Urinary bladder (tissue), 4 donors: ENCODE results near the gene GALNT10. TPM values are rescaled to one million over a fixed set of nuclear protein-coding genes. Genes with fewer than 3 reads are reported as not detected.
A peak's percentile ranks its signal among the peaks of the same experiment; 100 is the strongest.

Source experiments
- DNase-seq: peaks from one replicate; pipeline ENCODE4 v3.0.0-alpha.2; 2015; ENCODE audit errors: extremely low spot score
- H3K27ac ChIP-seq: one replicate; pipeline ENCODE4 v1.5.1; 2013; ENCODE audit warnings: low read depth, mild to moderate bottlenecking, moderate library complexity
- H3K36me3 ChIP-seq: one replicate; pipeline ENCODE4 v1.6.1; 2013; ENCODE audit warnings: mild to moderate bottlenecking, moderate library complexity; ENCODE audit not compliant: insufficient read depth
- H3K4me1 ChIP-seq: one replicate; pipeline ENCODE4 v1.6.1; 2013; ENCODE audit warnings: mild to moderate bottlenecking, moderate library complexity; ENCODE audit not compliant: insufficient read depth
- H3K4me3 ChIP-seq: one replicate; pipeline ENCODE4 v1.5.1; 2013; ENCODE audit warnings: low read depth, low read length
- WGBS: extraction: QIAGEN DNeasy Blood & Tissue Kit; methylation state at CpG from one replicate; pipeline ENCODE4 v1.1.7; 2013; 5-methylcytosine and 5-hydroxymethylcytosine counted together
- polyA plus RNA-seq: library from polyadenylated mRNA; stranded (reverse); fragments of 200-250 nt; gene quantifications from one replicate; pipeline ENCODE4 v1.2.3, GENCODE V29; 2013
- total RNA-seq: library from RNA; depleted of rRNA; stranded (reverse); fragments of >200 nt; gene quantifications from one replicate; pipeline ENCODE4 v1.2.3, GENCODE V29; 2014
- donor health status: healthy with polysubstance abuse.
- donor health status: healthy.

GALNT10 gene
- total and polyA plus RNA-seq, 2 donors = 15.7 to 19.4 TPM

- 79% methylated on average over 2 of the region's 2 CpGs for WGBS
- DNase-seq = no peak
- no peaks in the 10 kb centered on the region for H3K4me1 ChIP-seq
- H3K27ac ChIP-seq = no peak overlapping the region
- H3K4me3 ChIP-seq = no peak overlapping the region
- no peaks in the 10 kb centered on the region for H3K36me3 ChIP-seq
Observed at GRCh38 chr5:154422298-154422697, 231.8 kb downstream of the GALNT10 start.

- no peak for DNase-seq
- H3K4me1 ChIP-seq = no peaks in the 10 kb centered on the region
- no peaks in the 10 kb centered on the region for H3K36me3 ChIP-seq
- H3K27ac ChIP-seq = no peak overlapping the region
- H3K4me3 ChIP-seq = no peak overlapping the region
- WGBS = 98% methylated on average over 3 of the region's 3 CpGs
Observed at GRCh38 chr5:154428208-154428607, 237.7 kb downstream of the GALNT10 start.

GRCh38 chr5:154429341-154429740, 238.8 kb downstream of the GALNT10 start:
- Histone ChIP-seq H3K27ac (no peak overlapping the region), H3K4me1 (no peaks in the 10 kb centered on the region), H3K36me3 (peaks cover 2% of the 10 kb centered on the region), H3K4me3 (no peak overlapping the region)
- no peak for DNase-seq
- WGBS = 98% methylated on average over 1 of the region's 1 CpG

- no peak for DNase-seq
- no peaks in the 10 kb centered on the region for H3K4me1 ChIP-seq
- 81% methylated on average over 4 of the region's 4 CpGs for WGBS
- H3K36me3 ChIP-seq = peaks cover 2% of the 10 kb centered on the region
- H3K4me3 ChIP-seq = no peak overlapping the region
- no peak overlapping the region for H3K27ac ChIP-seq
Observed at GRCh38 chr5:154430466-154430865, 239.9 kb downstream of the GALNT10 start.

- WGBS = 85% methylated on average over 4 of the region's 4 CpGs
- Histone ChIP-seq H3K36me3 (peaks cover 2% of the 10 kb centered on the region), H3K4me3 (no peak overlapping the region), H3K27ac (no peak overlapping the region), H3K4me1 (no peaks in the 10 kb centered on the region)
- no peak for DNase-seq
Observed at GRCh38 chr5:154430961-154431630, 240.6 kb downstream of the GALNT10 start.

GRCh38 chr5:154435226-154435625, 244.7 kb downstream of the GALNT10 start:
- H3K36me3 ChIP-seq = peaks cover 6% of the 10 kb centered on the region
- H3K4me3 ChIP-seq = no peak overlapping the region
- H3K27ac ChIP-seq = no peak overlapping the region
- no peak for DNase-seq
- 95% methylated on average over 3 of the region's 3 CpGs for WGBS
- H3K4me1 ChIP-seq = no peaks in the 10 kb centered on the region

- H3K36me3 ChIP-seq = peaks cover 6% of the 10 kb centered on the region
- DNase-seq = no peak
Observed at GRCh38 chr5:154437281-154437965, 246.9 kb downstream of the GALNT10 start.

GRCh38 chr5:154440540-154440939, 250.0 kb downstream of the GALNT10 start:
- no peak for DNase-seq
- Histone ChIP-seq H3K27ac (no peak overlapping the region), H3K36me3 (peaks cover 4% of the 10 kb centered on the region), H3K4me1 (no peaks in the 10 kb centered on the region), H3K4me3 (no peak overlapping the region)
- 91% methylated on average over 5 of the region's 5 CpGs for WGBS

More at GRCh38 chr5:154437281-154437965, 246.9 kb downstream of the GALNT10 start:
- Histone ChIP-seq H3K4me1 (no peaks in the 10 kb centered on the region), H3K4me3 (no peak overlapping the region), H3K27ac (no peak overlapping the region)
- WGBS = 93% methylated on average over 5 of the region's 5 CpGs

- peaks cover under 1% of the 10 kb centered on the region for H3K36me3 ChIP-seq
- DNase-seq = no peak
- H3K27ac ChIP-seq = no peak overlapping the region
- no peaks in the 10 kb centered on the region for H3K4me1 ChIP-seq
- H3K4me3 ChIP-seq = no peak overlapping the region
- 89% methylated on average over 1 of the region's 1 CpG for WGBS
Observed at GRCh38 chr5:154442801-154443200, 252.3 kb downstream of the GALNT10 start.

GRCh38 chr5:154444556-154445421, 254.3 kb downstream of the GALNT10 start:
- H3K36me3 ChIP-seq = no peaks in the 10 kb centered on the region
- DNase-seq = no peak

GRCh38 chr5:154445422-154446194, 255.1 kb downstream of the GALNT10 start, which contains the start of gene SAP30L:
Gene SAP30L, plus strand, starts transcription at chr5:154445997. Its CDS starts 608 bp downstream, at chr5:154446605.
- WGBS = under 1% methylated on average over 70 of the region's 70 CpGs
- DNase-seq = peak; percentile 86
- H3K4me3 ChIP-seq = peak within 1 kb of the TSS; percentile 99
- no peaks in the 10 kb centered on the region for H3K4me1 ChIP-seq
- H3K36me3 ChIP-seq = no peaks in the 10 kb centered on the region
- peak within 1 kb of the TSS; percentile 81 for H3K27ac ChIP-seq

More at GRCh38 chr5:154444556-154445421, 254.3 kb downstream of the GALNT10 start:
- Histone ChIP-seq H3K4me3 (peak overlapping the region; percentile 99), H3K4me1 (no peaks in the 10 kb centered on the region), H3K27ac (no peak overlapping the region)
- 5% methylated on average over 30 of the region's 30 CpGs for WGBS

GRCh38 chr5:154446195-154447088, 255.9 kb downstream of the GALNT10 start:
- DNase-seq = no peak
- H3K4me3 ChIP-seq = peak overlapping the region; percentile 99
- no peaks in the 10 kb centered on the region for H3K4me1 ChIP-seq
- H3K27ac ChIP-seq = peak overlapping the region; percentile 76
- under 1% methylated on average over 87 of the region's 87 CpGs for WGBS
- H3K36me3 ChIP-seq = no peaks in the 10 kb centered on the region
